Measurements from ENCODE around the gene TRMT1. TPM values are rescaled to one million over a fixed set of nuclear protein-coding genes. Genes with fewer than 3 reads are reported as not detected.

Gene TRMT1
- total RNA-seq, 1 experiment from 2014 or later = 42.6 TPM

DNA sequence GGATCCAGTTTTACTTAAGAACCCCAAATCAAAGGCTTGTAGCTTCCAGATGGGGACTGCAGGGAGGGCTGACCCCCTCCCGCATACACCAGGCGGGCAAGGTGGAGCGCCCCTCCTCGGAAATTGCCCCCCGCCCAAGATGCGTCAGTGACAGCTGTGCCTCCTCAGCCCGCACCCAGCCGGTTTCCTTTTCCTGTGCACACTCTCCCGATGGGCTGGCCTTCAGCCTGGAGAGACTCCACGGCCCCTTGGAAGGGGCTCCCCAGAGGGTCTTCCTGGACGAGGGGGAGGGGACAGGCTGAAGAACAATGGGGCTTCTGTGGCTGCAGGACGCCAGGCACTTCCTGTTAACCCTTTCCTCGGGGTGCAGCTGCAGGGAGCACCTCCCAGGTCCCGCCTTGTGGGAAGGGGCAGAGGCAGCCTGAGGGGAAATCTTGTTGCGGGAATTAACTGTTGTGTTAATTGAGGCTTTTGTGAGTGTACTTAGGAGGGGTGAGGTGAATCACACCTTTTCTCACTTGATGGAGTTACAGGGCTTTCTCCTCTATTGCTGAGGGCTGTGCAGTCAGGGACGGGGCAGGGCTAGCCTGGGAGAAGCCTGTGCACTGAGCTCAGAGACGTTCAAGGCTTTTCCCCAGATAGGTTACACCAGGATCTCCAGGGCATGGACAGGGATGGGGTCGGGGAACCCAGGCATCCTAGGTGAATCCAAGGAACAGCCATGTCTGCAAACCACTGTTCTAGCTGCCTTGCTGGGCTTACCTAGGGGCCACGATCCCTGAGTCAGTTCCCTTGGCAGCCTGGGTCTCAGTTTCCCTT is 48.0 kb upstream of the TRMT1 start:
- H3K4me3 Mint-ChIP-seq (ENCODE audit: unreplicated experiment) = peak overlapping the region; percentile 79
- ChIA-PET CTCF (interaction anchor here (0.9 to 1.8 kb wide), 3 partner anchors 10 to 187 kb away, joined by 3 to 6 read pairs (median 3); no protein-coding TSS in a partner anchor), POLR2A (interaction anchor here (0.6 to 3.4 kb wide), 7 partner anchors 9 to 972 kb away, joined by 3 to 29 read pairs (median 4); partner anchors contain the start of genes IER2, NACC1 and STX10)
- peaks cover 52% of the 10 kb centered on the region for H3K4me1 ChIP-seq
- H3K36me3 Mint-ChIP-seq (ENCODE audit: insufficient read depth, unreplicated experiment) = peaks cover 25% of the 10 kb centered on the region
- H3K27ac Mint-ChIP-seq (ENCODE audit: unreplicated experiment) = peak overlapping the region; percentile 93
- intact Hi-C loops (cut with micrococcal nuclease; ENCODE audit: unreplicated experiment) = loop anchor here (2.0 to 5.0 kb wide), 2 partner anchors 14 to 68 kb away; partner anchors contain the start of genes IER2 and STX10
- TF ChIP-seq, protein P1, sequence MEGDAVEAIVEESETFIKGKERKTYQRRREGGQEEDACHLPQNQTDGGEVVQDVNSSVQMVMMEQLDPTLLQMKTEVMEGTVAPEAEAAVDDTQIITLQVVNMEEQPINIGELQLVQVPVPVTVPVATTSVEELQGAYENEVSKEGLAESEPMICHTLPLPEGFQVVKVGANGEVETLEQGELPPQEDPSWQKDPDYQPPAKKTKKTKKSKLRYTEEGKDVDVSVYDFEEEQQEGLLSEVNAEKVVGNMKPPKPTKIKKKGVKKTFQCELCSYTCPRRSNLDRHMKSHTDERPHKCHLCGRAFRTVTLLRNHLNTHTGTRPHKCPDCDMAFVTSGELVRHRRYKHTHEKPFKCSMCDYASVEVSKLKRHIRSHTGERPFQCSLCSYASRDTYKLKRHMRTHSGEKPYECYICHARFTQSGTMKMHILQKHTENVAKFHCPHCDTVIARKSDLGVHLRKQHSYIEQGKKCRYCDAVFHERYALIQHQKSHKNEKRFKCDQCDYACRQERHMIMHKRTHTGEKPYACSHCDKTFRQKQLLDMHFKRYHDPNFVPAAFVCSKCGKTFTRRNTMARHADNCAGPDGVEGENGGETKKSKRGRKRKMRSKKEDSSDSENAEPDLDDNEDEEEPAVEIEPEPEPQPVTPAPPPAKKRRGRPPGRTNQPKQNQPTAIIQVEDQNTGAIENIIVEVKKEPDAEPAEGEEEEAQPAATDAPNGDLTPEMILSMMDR (IDR thresholded peaks at IDR 0.05; ENCODE audit: insufficient read depth in 1 of 2, low read depth in 1 of 2, low read length in 1 of 2, severe bottlenecking in 1 of 2, unreplicated experiment in 1 of 2) = no peak
- BruUV-seq (replicated peaks) = no TSS peak
- no peaks in the 10 kb centered on the region for H3K27me3 Mint-ChIP-seq (ENCODE audit: insufficient read depth, unreplicated experiment)
- DNase-seq = peak; percentile 80 to 92
- H3K4me3 ChIP-seq (ENCODE audit: low read depth, low read length) = peak overlapping the region; percentile 48
- H3K36me3 ChIP-seq (ENCODE audit: control insufficient read depth, insufficient read depth, low read length) = no peaks in the 10 kb centered on the region
- no peaks in the 10 kb centered on the region for H3K9me3 ChIP-seq
- H3K4me1 Mint-ChIP-seq (ENCODE audit: low read depth, unreplicated experiment) = peaks cover 17% of the 10 kb centered on the region
- H3K27me3 ChIP-seq (replicated peaks; ENCODE audit: control insufficient read depth, insufficient read depth, low read length) = no peaks in the 10 kb centered on the region
- H3K9me3 Mint-ChIP-seq (ENCODE audit: unreplicated experiment) = no peaks in the 10 kb centered on the region

DNA sequence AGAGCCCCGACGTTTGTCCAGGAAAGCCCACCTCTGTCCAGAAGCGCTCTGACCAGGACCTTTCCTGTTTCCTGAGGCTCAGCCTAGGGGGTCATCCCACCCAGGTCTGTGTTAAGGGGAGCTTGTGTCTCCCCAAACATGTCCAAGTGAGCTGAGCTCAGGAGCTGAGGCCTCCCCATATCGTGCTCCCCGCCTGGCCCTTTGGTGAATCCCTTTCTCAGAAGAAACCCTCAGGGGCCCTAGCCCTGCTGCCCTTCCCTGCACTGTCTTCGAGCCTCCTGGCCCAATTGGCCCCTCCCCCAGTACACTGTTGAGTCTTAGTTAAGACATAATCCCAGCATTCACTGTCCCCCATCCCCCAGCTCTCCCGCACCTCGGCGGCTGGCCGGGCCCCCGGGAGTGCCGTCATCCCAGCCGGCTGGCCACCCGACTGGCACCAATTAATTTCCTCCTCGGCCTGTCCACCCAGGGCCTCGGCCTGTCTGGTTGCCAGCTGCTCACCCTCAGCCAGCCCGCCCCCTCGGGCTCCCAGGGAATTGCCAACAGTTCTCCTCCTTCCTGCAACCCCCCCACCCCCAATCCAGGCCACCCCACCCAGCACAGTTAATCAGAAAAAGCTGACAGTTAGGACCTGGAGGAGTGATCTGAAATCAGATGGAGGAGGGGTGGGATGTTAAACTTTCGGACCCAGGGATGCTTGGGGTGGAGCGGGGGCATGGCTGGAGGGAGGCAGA is 47.2 kb upstream of the TRMT1 start:
- Mint-ChIP-seq H3K27ac (ENCODE audit: unreplicated experiment) (peak overlapping the region; percentile 93), H3K36me3 (ENCODE audit: insufficient read depth, unreplicated experiment) (peaks cover 25% of the 10 kb centered on the region), H3K4me1 (ENCODE audit: low read depth, unreplicated experiment) (peaks cover 14% of the 10 kb centered on the region), H3K27me3 (ENCODE audit: insufficient read depth, unreplicated experiment) (no peaks in the 10 kb centered on the region), H3K9me3 (ENCODE audit: unreplicated experiment) (no peaks in the 10 kb centered on the region), H3K4me3 (ENCODE audit: unreplicated experiment) (peak overlapping the region; percentile 79)
- Histone ChIP-seq H3K36me3 (ENCODE audit: control insufficient read depth, insufficient read depth, low read length) (no peaks in the 10 kb centered on the region), H3K27me3 (replicated peaks; ENCODE audit: control insufficient read depth, insufficient read depth, low read length) (no peaks in the 10 kb centered on the region), H3K4me3 (ENCODE audit: low read depth, low read length) (peak overlapping the region; percentile 48), H3K9me3 (no peaks in the 10 kb centered on the region), H3K4me1 (peaks cover 44% of the 10 kb centered on the region)
- peak; percentile 80 to 90 for DNase-seq
- TF ChIP-seq, protein P1 (IDR thresholded peaks at IDR 0.05; ENCODE audit: insufficient read depth in 1 of 2, low read depth in 1 of 2, low read length in 1 of 2, severe bottlenecking in 1 of 2, unreplicated experiment in 1 of 2) = no peak
- ChIA-PET CTCF (interaction anchor here (1.1 to 2.1 kb wide), 4 partner anchors 9 to 186 kb away, joined by 3 to 9 read pairs (median 6); partner anchors contain the start of genes IER2 and STX10), POLR2A (interaction anchor here (0.6 to 3.4 kb wide), 8 partner anchors 8 to 973 kb away, joined by 3 to 29 read pairs (median 4); partner anchors contain the start of gene NACC1)
- intact Hi-C loops (cut with micrococcal nuclease; ENCODE audit: unreplicated experiment) = loop anchor here (1.0 to 5.0 kb wide), 3 partner anchors 8 to 69 kb away; partner anchors contain the start of genes IER2 and STX10
- BruUV-seq (replicated peaks) = no TSS peak
